Trophoblast cell (in vitro differentiated cells and primary cell): ENCODE results near the gene RSRP1.

Experiments used
- DNase-seq, 2 donors: peaks; one replicate each; pipeline ENCODE4 v3.0.0-alpha.2; 2016
- H2AFZ ChIP-seq: 2 replicates; pipeline ENCODE4 v1.6.1; 2013; ENCODE audit warnings: low read length, moderate library complexity, mild to moderate bottlenecking; ENCODE audit not compliant: insufficient read depth, poor library complexity
- H2AK5ac ChIP-seq: 2 replicates; pipeline ENCODE4 v1.6.1; 2013; ENCODE audit warnings: mild to moderate bottlenecking, low read length
- H2BK120ac ChIP-seq: 2 replicates; pipeline ENCODE4 v1.6.1; 2013; ENCODE audit warnings: low read length, mild to moderate bottlenecking, moderate library complexity; ENCODE audit not compliant: insufficient read depth, poor library complexity
- H2BK12ac ChIP-seq: 2 replicates; pipeline ENCODE4 v1.6.1; 2013; ENCODE audit warnings: mild to moderate bottlenecking, low read length, moderate library complexity
- H2BK5ac ChIP-seq: 2 replicates; pipeline ENCODE4 v1.6.1; 2013; ENCODE audit warnings: low read length, low read depth, moderate library complexity, mild to moderate bottlenecking; ENCODE audit not compliant: poor library complexity
- H3K14ac ChIP-seq: 2 replicates; pipeline ENCODE4 v1.6.1; 2013; ENCODE audit warnings: mild to moderate bottlenecking, low read length
- H3K18ac ChIP-seq: 2 replicates; pipeline ENCODE4 v1.6.1; 2013; ENCODE audit warnings: mild to moderate bottlenecking, low read length
- H3K23ac ChIP-seq: 2 replicates; pipeline ENCODE4 v1.6.1; 2013; ENCODE audit warnings: low read length
- H3K27ac ChIP-seq: 2 replicates; pipeline ENCODE4 v1.5.1; 2013; ENCODE audit warnings: low read depth, mild to moderate bottlenecking, inconsistent platforms, low read length, moderate library complexity
- H3K27me3 ChIP-seq: 2 replicates; pipeline ENCODE4 v1.6.1; 2013; ENCODE audit warnings: inconsistent platforms, mild to moderate bottlenecking, low read length, moderate library complexity; ENCODE audit not compliant: insufficient read depth
- H3K36me3 ChIP-seq, 2 experiments: 1 replicate in 1 of 2; 2 replicates in 1 of 2; pipeline ENCODE4 v1.6.1; 2013; ENCODE audit warnings: low read length in 2 of 2, mild to moderate bottlenecking in 2 of 2, moderate library complexity in 1 of 2; ENCODE audit not compliant: insufficient read depth in 2 of 2, control insufficient read depth in 1 of 2
- H3K4ac ChIP-seq: 2 replicates; pipeline ENCODE4 v1.6.1; 2013; ENCODE audit warnings: low read depth, mild to moderate bottlenecking, low read length, moderate library complexity
- H3K4me1 ChIP-seq, 2 experiments: 1 replicate in 1 of 2; 2 replicates in 1 of 2; pipeline ENCODE4 v1.6.1; 2013; ENCODE audit warnings: low read length in 2 of 2, mild to moderate bottlenecking in 2 of 2, moderate library complexity in 1 of 2; ENCODE audit not compliant: insufficient read depth in 2 of 2, control insufficient read depth in 1 of 2
- H3K4me2 ChIP-seq: 2 replicates; pipeline ENCODE4 v1.6.1; 2013; ENCODE audit warnings: inconsistent platforms, mild to moderate bottlenecking, low read length, moderate library complexity
- H3K4me3 ChIP-seq: 2 replicates; pipeline ENCODE4 v1.5.1; 2013; ENCODE audit warnings: mild to moderate bottlenecking, low read depth, low read length, inconsistent platforms
- H3K79me1 ChIP-seq: one replicate; pipeline ENCODE4 v1.6.1; 2013; ENCODE audit warnings: low read length
- H3K79me2 ChIP-seq: 2 replicates; pipeline ENCODE4 v1.6.1; 2013; ENCODE audit warnings: low read length, mild to moderate bottlenecking; ENCODE audit not compliant: control insufficient read depth, insufficient read depth, poor library complexity
- H3K9ac ChIP-seq: 2 replicates; pipeline ENCODE4 v1.6.1; 2013; ENCODE audit warnings: mild to moderate bottlenecking, low read length
- H3K9me3 ChIP-seq: 2 replicates; pipeline ENCODE4 v1.6.1; 2013; ENCODE audit warnings: low read depth, mild to moderate bottlenecking, control low read depth, inconsistent platforms, low read length; ENCODE audit not compliant: insufficient read depth
- H4K12ac ChIP-seq: 2 replicates; pipeline ENCODE4 v1.6.1; 2013; ENCODE audit warnings: low read depth, mild to moderate bottlenecking, low read length, moderate library complexity
- H4K8ac ChIP-seq: 2 replicates; pipeline ENCODE4 v1.6.1; 2013; ENCODE audit warnings: low read depth, mild to moderate bottlenecking, low read length, moderate library complexity
- H4K91ac ChIP-seq: one replicate; pipeline ENCODE4 v1.6.1; 2013; ENCODE audit warnings: low read depth, mild to moderate bottlenecking, low read length, moderate library complexity
- WGBS: extraction: QIAGEN DNeasy Blood & Tissue Kit; methylation state at CpG from one replicate; pipeline ENCODE4 v1.1.7; 2013; ENCODE audit warnings: missing lambda C conversion rate; ENCODE audit not compliant: insufficient read length, insufficient coverage; ENCODE audit errors: extremely low coverage; 5-methylcytosine and 5-hydroxymethylcytosine counted together

Gene RSRP1

GRCh38 chr1:25204797-25205480 lies 42.3 kb downstream of the RSRP1 start:
- Histone ChIP-seq H3K4me3 (no peak overlapping the region), H3K18ac (no peak overlapping the region), H3K36me3 (no peaks in the 10 kb centered on the region), H2AK5ac (no peak overlapping the region), H3K79me1 (no peaks in the 10 kb centered on the region), H3K23ac (no peak overlapping the region), H3K27ac (no peak overlapping the region), H3K4me1 (no peaks in the 10 kb centered on the region), H2BK12ac (no peak overlapping the region), H4K91ac (no peak overlapping the region), H2AFZ (no peak overlapping the region), H2BK5ac (no peak overlapping the region), H3K9me3 (no peaks in the 10 kb centered on the region), H4K8ac (no peak overlapping the region), H3K4ac (no peak overlapping the region), H3K27me3 (no peaks in the 10 kb centered on the region), H3K4me2 (no peak overlapping the region), H3K79me2 (no peaks in the 10 kb centered on the region), H4K12ac (no peak overlapping the region), H2BK120ac (no peak overlapping the region), H3K9ac (no peak overlapping the region), H3K14ac (no peak overlapping the region)
- DNase-seq, result peak in 1 of 2 donors; percentile 83
- no CpG with 5 or more reads among the region's 9 CpGs for WGBS

GRCh38 chr1:25201006-25201405 lies 46.2 kb downstream of the RSRP1 start:
- H3K4ac ChIP-seq, result no peak overlapping the region
- no peak overlapping the region for H2BK5ac ChIP-seq
- H4K12ac ChIP-seq, result no peak overlapping the region
- H3K27me3 ChIP-seq, result no peaks in the 10 kb centered on the region
- H3K18ac ChIP-seq, result no peak overlapping the region
- no peak overlapping the region for H3K9ac ChIP-seq
- no peak overlapping the region for H3K4me3 ChIP-seq
- H4K91ac ChIP-seq, result no peak overlapping the region
- no peak for DNase-seq
- H3K23ac ChIP-seq, result no peak overlapping the region
- no peaks in the 10 kb centered on the region for H3K36me3 ChIP-seq
- no CpG with 5 or more reads among the region's 7 CpGs for WGBS
- no peak overlapping the region for H3K27ac ChIP-seq
- H3K79me1 ChIP-seq, result no peaks in the 10 kb centered on the region
- H2AFZ ChIP-seq, result no peak overlapping the region
- no peak overlapping the region for H3K14ac ChIP-seq
- no peak overlapping the region for H4K8ac ChIP-seq
- H2BK12ac ChIP-seq, result no peak overlapping the region
- H2BK120ac ChIP-seq, result no peak overlapping the region
- no peaks in the 10 kb centered on the region for H3K9me3 ChIP-seq
- H3K4me1 ChIP-seq, result no peaks in the 10 kb centered on the region
- no peaks in the 10 kb centered on the region for H3K79me2 ChIP-seq
- H3K4me2 ChIP-seq, result no peak overlapping the region
- H2AK5ac ChIP-seq, result no peak overlapping the region

DNA sequence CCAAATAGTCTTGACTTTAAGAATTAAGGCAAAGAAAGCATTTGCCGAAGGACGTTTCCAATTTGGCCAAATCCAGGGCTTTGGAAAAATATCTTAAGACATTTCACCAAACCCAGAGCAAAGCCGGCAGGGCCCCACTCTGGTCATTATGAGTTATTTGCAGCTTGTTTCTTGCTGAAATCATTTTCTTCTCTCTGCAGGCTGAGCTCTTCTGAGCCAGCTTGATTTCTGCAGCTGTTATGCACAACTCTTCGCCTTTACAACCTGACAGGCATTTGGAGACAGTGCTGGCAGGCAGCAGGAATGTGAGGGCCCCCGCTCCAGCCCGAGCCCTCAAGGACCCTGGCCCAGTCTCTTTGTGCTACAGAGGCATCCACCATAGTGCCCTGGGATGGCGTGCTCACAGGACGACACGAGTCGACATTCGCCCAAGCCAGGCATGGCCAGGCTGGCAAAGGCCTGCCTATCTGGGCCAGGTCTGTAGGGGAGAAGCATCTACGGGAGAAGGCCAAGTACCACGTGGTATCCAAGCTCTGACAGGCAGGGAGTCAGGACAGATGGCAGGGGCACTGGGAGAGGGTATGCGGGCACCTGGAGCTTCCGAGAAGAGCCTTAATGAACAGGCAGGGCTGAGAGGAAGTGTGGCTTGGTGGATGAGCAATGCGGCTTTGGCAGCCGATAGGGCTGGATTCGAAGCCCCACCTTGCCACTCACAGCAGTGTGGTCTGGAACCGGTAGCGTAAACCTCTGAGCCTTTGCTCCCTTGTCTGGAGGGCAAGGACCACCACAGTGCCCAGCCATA lies 47.2 kb downstream of the RSRP1 start:
- no peak for DNase-seq
- no CpG with 5 or more reads among the region's 20 CpGs for WGBS
- no peaks in the 10 kb centered on the region for H3K79me2 ChIP-seq
- no peak overlapping the region for H3K9ac ChIP-seq
- no peak overlapping the region for H2BK12ac ChIP-seq
- no peak overlapping the region for H2AK5ac ChIP-seq
- H3K4me3 ChIP-seq, result no peak overlapping the region
- H3K4me2 ChIP-seq, result no peak overlapping the region
- no peak overlapping the region for H3K18ac ChIP-seq
- H3K36me3 ChIP-seq, result no peaks in the 10 kb centered on the region
- H3K9me3 ChIP-seq, result no peaks in the 10 kb centered on the region
- H4K12ac ChIP-seq, result no peak overlapping the region
- H3K27me3 ChIP-seq, result no peaks in the 10 kb centered on the region
- H2AFZ ChIP-seq, result no peak overlapping the region
- no peak overlapping the region for H3K23ac ChIP-seq
- H3K4me1 ChIP-seq, result no peaks in the 10 kb centered on the region
- H3K4ac ChIP-seq, result no peak overlapping the region
- no peak overlapping the region for H3K27ac ChIP-seq
- H4K8ac ChIP-seq, result no peak overlapping the region
- H3K14ac ChIP-seq, result no peak overlapping the region
- no peak overlapping the region for H2BK5ac ChIP-seq
- no peak overlapping the region for H2BK120ac ChIP-seq
- H4K91ac ChIP-seq, result no peak overlapping the region
- H3K79me1 ChIP-seq, result no peaks in the 10 kb centered on the region

DNA sequence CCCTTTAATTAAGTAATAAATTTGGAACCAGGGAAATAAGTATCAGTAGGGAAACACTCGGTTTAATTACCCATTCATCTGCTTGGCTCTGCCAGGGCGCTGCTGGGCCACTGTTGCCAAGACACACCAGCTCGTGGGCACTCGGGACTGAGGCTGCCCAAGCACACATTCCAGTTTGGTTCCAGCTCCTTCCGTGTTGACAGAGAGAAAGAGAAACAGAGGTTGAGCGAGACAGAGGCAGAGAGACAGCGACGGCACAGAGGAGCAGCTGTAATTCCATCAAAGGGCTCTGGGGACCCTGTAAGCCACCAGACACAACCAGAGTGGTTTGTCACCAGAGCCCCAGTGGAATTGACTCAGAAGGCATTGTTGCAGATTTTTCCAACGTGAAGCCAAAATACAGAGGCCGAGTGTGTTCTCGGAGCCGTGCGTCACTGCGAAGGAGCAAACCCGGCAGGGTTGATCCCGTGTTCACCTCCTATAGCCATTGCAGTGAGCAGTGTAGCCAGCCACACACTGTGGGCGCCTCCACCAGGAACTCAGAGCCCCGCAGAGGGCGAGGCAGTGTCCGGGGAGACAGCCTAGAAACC lies 48.5 kb downstream of the RSRP1 start:
- Histone ChIP-seq H3K9me3 (peaks cover 2% of the 10 kb centered on the region), H3K23ac (no peak overlapping the region)

More for the DNA sequence above, 48.5 kb downstream of the RSRP1 start:
- Histone ChIP-seq H3K14ac (no peak overlapping the region), H4K12ac (no peak overlapping the region), H3K4me1 (no peaks in the 10 kb centered on the region), H4K8ac (no peak overlapping the region), H3K18ac (no peak overlapping the region), H2AK5ac (no peak overlapping the region), H3K27me3 (no peaks in the 10 kb centered on the region), H3K27ac (no peak overlapping the region), H2BK120ac (no peak overlapping the region), H3K4me3 (no peak overlapping the region), H3K9ac (no peak overlapping the region), H3K4me2 (no peak overlapping the region), H4K91ac (no peak overlapping the region), H2AFZ (no peak overlapping the region), H3K4ac (no peak overlapping the region), H3K36me3 (no peaks in the 10 kb centered on the region), H3K79me2 (no peaks in the 10 kb centered on the region), H3K79me1 (no peaks in the 10 kb centered on the region), H2BK5ac (no peak overlapping the region), H2BK12ac (no peak overlapping the region)
- no CpG with 5 or more reads among the region's 20 CpGs for WGBS
- DNase-seq, result no peak
